Femur (tissue), 1 donor: ENCODE measurements around the gene DLEC1.

ENCODE experiments used
- DNase-seq: peaks from one replicate; pipeline ENCODE4 v3.0.0-alpha.2; 2017

The DLEC1 gene

GRCh38 chr3:38039101-38039898, at the start of gene DLEC1:
Gene DLEC1, plus strand, starts transcription at chr3:38039208. Its CDS starts 18 bp downstream, at chr3:38039226.
- peak; percentile 82 for DNase-seq

GRCh38 chr3:37989821-37990480, 49.1 kb upstream of the DLEC1 start:
- no peak for DNase-seq

- peak; percentile 23 for DNase-seq
Measured at GRCh38 chr3:37990527-37990926, 48.5 kb upstream of the DLEC1 start, which contains the start of gene VILL. Gene VILL, plus strand, starts transcription at chr3:37990786. Its CDS starts 2,887 bp downstream, at chr3:37993673.

- DNase-seq = peak; percentile 6
Measured at GRCh38 chr3:37991109-37991508, 47.9 kb upstream of the DLEC1 start.

- DNase-seq = peak; percentile 20
Measured at GRCh38 chr3:37991823-37992222, 47.2 kb upstream of the DLEC1 start.

GRCh38 chr3:37992271-37993066, 46.5 kb upstream of the DLEC1 start:
- DNase-seq = peak; percentile 10

GRCh38 chr3:37993067-37993455, 45.9 kb upstream of the DLEC1 start:
- DNase-seq = peak; percentile 16

GRCh38 chr3:37993460-37993819, 45.6 kb upstream of the DLEC1 start:
- DNase-seq = no peak

- DNase-seq = peak; percentile 87
Measured at GRCh38 chr3:37993820-37994638, 45.0 kb upstream of the DLEC1 start.

- no peak for DNase-seq
Measured at GRCh38 chr3:37994639-37994972, 44.4 kb upstream of the DLEC1 start.

GRCh38 chr3:37995652-37996641, 43.1 kb upstream of the DLEC1 start:
- peak; percentile 17 for DNase-seq

GRCh38 chr3:37996785-37997301, 42.2 kb upstream of the DLEC1 start:
- peak; percentile 83 for DNase-seq

- DNase-seq = no peak
Measured at GRCh38 chr3:37997342-37997741, 41.7 kb upstream of the DLEC1 start.

GRCh38 chr3:37997791-37998370, 41.1 kb upstream of the DLEC1 start:
- peak; percentile 40 for DNase-seq

- peak; percentile 16 for DNase-seq
Measured at GRCh38 chr3:37999836-38000235, 39.2 kb upstream of the DLEC1 start.

- DNase-seq = peak; percentile 13
Measured at GRCh38 chr3:38000242-38000916, 38.6 kb upstream of the DLEC1 start.

GRCh38 chr3:38000965-38001455, 38.0 kb upstream of the DLEC1 start:
- peak; percentile 17 for DNase-seq

- peak; percentile 21 for DNase-seq
Measured at GRCh38 chr3:38001456-38002081, 37.4 kb upstream of the DLEC1 start.

GRCh38 chr3:38002291-38002876, 36.6 kb upstream of the DLEC1 start:
- DNase-seq = peak; percentile 20
